Pancreas (tissue), 10 donors: ENCODE measurements around the gene SLC16A13. TPM values are rescaled to one million over a fixed set of nuclear protein-coding genes. Genes with fewer than 3 reads are reported as not detected.
"Not testable (repeated sequence)": the region's sequence is repeated elsewhere in the genome, so short reads cannot be mapped to it uniquely, and the experiment has no call there.

Source experiments
- ATAC-seq, 4 donors: fragments of 200-7000 bp; cut with Tn5 transposase; one replicate each; pipeline versions ENCODE4 v1.8.0 to v1.9.1; 2020; ENCODE audit warnings: mild to moderate bottlenecking in 4 of 4, moderate library complexity in 4 of 4
- DNase-seq, 6 donors: peaks; one replicate each; pipeline ENCODE4 v3.0.0-alpha.2; 2020
- FAIRE-seq: peaks from 2 replicates; lab custom pipeline; 2012; peaks lifted over from hg19 to GRCh38; lab: Jason Lieb, UNC
- H3K27ac ChIP-seq, 4 donors: fragments of 200-600 bp; sonication (generic); 1 replicate in 3 of 4; 2 replicates in 1 of 4; pipeline versions ENCODE4 v1.5.0 to v1.8.0; 2020
- H3K27me3 ChIP-seq, 4 donors: fragments of 200-600 bp; one replicate each; pipeline ENCODE4 v1.8.0; 2021
- H3K36me3 ChIP-seq, 3 donors: fragments of 200-600 bp; sonication (generic) in 1 of 3; one replicate each; pipeline versions ENCODE4 v1.5.0 to v1.8.0; 2020 to 2021
- H3K4me1 ChIP-seq, 3 donors: fragments of 200-600 bp; one replicate each; pipeline ENCODE4 v1.8.0; 2021
- H3K4me3 ChIP-seq, 4 donors: fragments of 200-600 bp; sonication (generic) in 2 of 4; one replicate each; pipeline versions ENCODE4 v1.5.0 to v1.8.0; 2020 to 2021
- H3K9me3 ChIP-seq, 4 donors: fragments of 200-600 bp; one replicate each; pipeline ENCODE4 v1.8.0; 2021
- WGBS, 2 donors: extraction: QIAGEN DNeasy Blood & Tissue Kit; methylation state at CpG; one replicate each; pipeline ENCODE4 v1.1.7; 2013; 5-methylcytosine and 5-hydroxymethylcytosine counted together
- intact Hi-C, 3 donors: fragments of 100-400 bp; cut with DNase I; formaldehyde crosslinking; loops; one replicate each; pipeline versions ENCODE4 v1.11.1 to v1.14.2; 2022
- polyA plus RNA-seq, 2 donors: library from polyadenylated mRNA; stranded (reverse); fragments of 200-250 nt; gene quantifications; one replicate each; pipeline ENCODE4 v1.2.3, GENCODE V29; 2013
- total RNA-seq, 6 donors: library from RNA; stranded (reverse); fragmentation: NEBNext Ultra II Directional in 4 of 6; extraction: Animal tissue kit (Norgen Biotek cat#: 25700) in 4 of 6; gene quantifications; one replicate each; pipeline versions ENCODE4 v1.2.1 to v1.2.4, GENCODE V29; 2021 to 2023
- TF ChIP-seq, protein P1 (sequence below), 4 donors: fragments of 200-600 bp; sonication (generic) in 3 of 4; IDR thresholded peaks; one replicate each; pipeline versions ENCODE4 v1.5.0 to v1.8.0; 2021; ENCODE audit warnings: antibody characterized with exemption in 4 of 4
- donor health status: healthy with polysubstance abuse.
- donor health status: DM: no; HTN: no; CAD: no; lungs with moderate emphysema.
- donor health status: DM: no; HTN: no; CAD: no.
- donor health status: control.
- donor health status: control.
- donor health status: Bipolar disorder and iron deficiency.
- donor health status: DM: yes; HTN: yes; CAD: no.
- donor health status: DM: no; HTN: no; CAD: no.
- donor health status: DM: no; HTN: no; CAD: no.
- donor health status: DM: yes; HTN: yes; CAD: no.

Gene SLC16A13
- total and polyA plus RNA-seq, 8 donors = 0.74 to 3.0 (median 1.4) TPM

DNA sequence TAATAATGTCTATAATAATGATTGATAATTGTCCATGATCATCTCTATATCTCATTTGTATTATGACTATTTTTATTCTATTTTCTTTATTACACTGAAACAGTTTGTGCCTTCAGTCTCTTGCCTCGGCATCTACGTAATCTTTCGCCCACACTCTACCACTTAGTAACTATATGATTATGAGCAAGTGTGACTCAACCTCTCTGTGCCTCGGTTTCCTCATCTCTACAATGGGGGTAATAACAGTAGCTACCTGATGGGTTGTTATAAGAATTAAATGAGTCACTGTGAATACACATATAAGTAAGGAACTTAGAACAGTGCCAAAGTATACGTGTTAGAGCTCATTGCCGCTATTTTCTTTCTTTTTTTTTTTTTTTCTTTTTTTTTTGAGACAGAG is 11.8 kb downstream of the SLC16A13 start:
- Histone ChIP-seq H3K4me1 (peaks cover 0 to 19% (median 15%) of the 10 kb centered on the region in 3 donors), H3K4me3 (no peak overlapping the region), H3K9me3 (no peaks in the 10 kb centered on the region), H3K36me3 (no peaks in the 10 kb centered on the region), H3K27me3 (peaks cover 0 to 4% (median 0%) of the 10 kb centered on the region in 4 donors), H3K27ac (no peak overlapping the region)
- 79 to 86% methylated on average over 6 of the region's 6 CpGs for WGBS, 2 donors
- TF ChIP-seq, protein P1, sequence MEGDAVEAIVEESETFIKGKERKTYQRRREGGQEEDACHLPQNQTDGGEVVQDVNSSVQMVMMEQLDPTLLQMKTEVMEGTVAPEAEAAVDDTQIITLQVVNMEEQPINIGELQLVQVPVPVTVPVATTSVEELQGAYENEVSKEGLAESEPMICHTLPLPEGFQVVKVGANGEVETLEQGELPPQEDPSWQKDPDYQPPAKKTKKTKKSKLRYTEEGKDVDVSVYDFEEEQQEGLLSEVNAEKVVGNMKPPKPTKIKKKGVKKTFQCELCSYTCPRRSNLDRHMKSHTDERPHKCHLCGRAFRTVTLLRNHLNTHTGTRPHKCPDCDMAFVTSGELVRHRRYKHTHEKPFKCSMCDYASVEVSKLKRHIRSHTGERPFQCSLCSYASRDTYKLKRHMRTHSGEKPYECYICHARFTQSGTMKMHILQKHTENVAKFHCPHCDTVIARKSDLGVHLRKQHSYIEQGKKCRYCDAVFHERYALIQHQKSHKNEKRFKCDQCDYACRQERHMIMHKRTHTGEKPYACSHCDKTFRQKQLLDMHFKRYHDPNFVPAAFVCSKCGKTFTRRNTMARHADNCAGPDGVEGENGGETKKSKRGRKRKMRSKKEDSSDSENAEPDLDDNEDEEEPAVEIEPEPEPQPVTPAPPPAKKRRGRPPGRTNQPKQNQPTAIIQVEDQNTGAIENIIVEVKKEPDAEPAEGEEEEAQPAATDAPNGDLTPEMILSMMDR (IDR thresholded peaks at IDR 0.05) = no peak
- no peak for FAIRE-seq
- ATAC-seq = no peak
- intact Hi-C loops = loop anchor here in 1 of 3 donors (10.0 kb wide), 1 partner anchor 247 kb away; the partner anchor contains the start of gene YBX2
- no peak for DNase-seq

DNA sequence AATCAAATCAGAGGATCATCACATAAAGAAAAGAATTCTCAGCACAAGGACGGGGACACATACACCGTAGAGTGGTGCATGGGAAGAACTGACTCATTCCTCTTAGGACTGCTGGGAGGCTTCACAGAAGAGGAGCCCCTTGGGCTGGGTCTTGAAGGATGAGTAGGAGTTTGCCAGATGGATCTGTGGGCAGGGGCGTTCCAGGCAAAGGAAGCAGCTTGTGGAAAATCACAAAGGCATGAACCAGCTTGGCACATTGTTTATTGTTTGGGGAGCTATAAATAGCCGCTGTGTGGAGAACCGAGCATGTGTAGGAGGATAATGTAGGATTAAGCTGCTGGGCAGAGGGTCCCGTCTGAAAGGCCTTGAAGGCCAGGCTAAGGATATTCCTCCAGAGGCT is 13.2 kb downstream of the SLC16A13 start:
- H3K36me3 ChIP-seq = no peaks in the 10 kb centered on the region
- 69 to 75% methylated on average over 6 of the region's 6 CpGs for WGBS, 2 donors
- H3K9me3 ChIP-seq = no peaks in the 10 kb centered on the region
- FAIRE-seq = no peak
- intact Hi-C loops = loop anchor here in 1 of 3 donors (10.0 kb wide), 1 partner anchor 246 kb away; the partner anchor contains the start of gene YBX2
- no peak for ATAC-seq
- TF ChIP-seq, protein P1 (IDR thresholded peaks at IDR 0.05) = no peak
- H3K27me3 ChIP-seq = no peaks in the 10 kb centered on the region
- H3K27ac ChIP-seq = no peak overlapping the region
- peaks cover 0 to 15% (median 15%) of the 10 kb centered on the region in 3 donors for H3K4me1 ChIP-seq
- DNase-seq = no peak
- H3K4me3 ChIP-seq = no peak overlapping the region

DNA sequence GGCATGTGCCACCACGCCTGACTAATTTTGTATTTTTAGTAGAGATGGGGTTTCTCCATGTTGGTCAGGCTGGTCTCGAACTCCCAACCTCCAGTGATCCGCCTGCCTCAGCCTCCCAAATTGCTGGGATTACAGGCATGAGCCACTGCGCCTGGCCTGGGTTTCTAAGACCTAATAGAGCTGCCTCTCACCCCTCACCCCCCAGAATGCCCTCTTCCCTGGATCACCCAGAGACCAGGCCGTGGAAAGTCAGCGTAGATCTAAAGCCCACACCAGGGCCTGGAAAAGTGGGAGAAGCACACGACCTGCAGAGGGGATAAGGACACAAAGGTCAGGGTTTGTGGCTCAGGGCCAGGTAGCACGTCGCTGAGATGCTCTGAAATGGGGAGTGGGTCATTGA is 14.8 kb downstream of the SLC16A13 start:
- H3K4me3 ChIP-seq, H3K27me3 ChIP-seq, H3K9me3 ChIP-seq, H3K27ac ChIP-seq, H3K4me1 ChIP-seq, FAIRE-seq, DNase-seq, ATAC-seq, H3K36me3 ChIP-seq: not testable (repeated sequence)
- intact Hi-C loops = loop anchor here (5.0 to 10.0 kb wide), 2 partner anchors 87 to 124 kb away; partner anchors contain the start of gene ASGR1 (in 1 of the 3)
- WGBS, 2 donors = 72 to 77% methylated on average over 8 to 9 of the region's 9 CpGs

DNA sequence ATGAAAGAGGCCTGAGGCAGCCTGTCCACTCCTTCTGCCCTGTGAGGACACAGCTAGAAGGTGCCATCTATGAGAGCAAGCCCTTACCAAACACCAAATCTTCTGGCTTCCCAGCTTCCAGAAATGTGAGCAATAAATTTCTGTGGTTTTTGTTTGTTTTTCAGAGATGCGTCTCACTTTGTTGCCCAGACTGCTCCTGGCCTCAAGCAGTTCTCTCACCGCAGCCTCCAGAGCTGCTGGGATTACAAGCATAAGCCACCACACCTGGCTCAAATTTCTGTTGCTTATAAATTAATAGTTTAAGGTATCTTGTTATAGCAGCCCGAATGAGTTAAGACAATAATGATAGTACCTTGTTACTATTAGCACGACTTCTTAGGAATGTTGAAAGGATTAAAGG is 20.6 kb downstream of the SLC16A13 start:
- no peak for ATAC-seq
- H3K4me3 ChIP-seq = no peak overlapping the region
- intact Hi-C loops = loop anchor here in 1 of 3 donors (10.0 kb wide), 1 partner anchor 118 kb away; the partner anchor contains the start of gene ASGR1
- TF ChIP-seq, protein P1 (IDR thresholded peaks at IDR 0.05) = no peak
- no peaks in the 10 kb centered on the region for H3K4me1 ChIP-seq
- H3K9me3 ChIP-seq = no peaks in the 10 kb centered on the region
- H3K36me3 ChIP-seq = no peaks in the 10 kb centered on the region
- H3K27me3 ChIP-seq = no peaks in the 10 kb centered on the region
- 80 to 92% methylated on average over 4 of the region's 4 CpGs for WGBS, 2 donors
- FAIRE-seq = no peak
- DNase-seq = no peak
- no peak overlapping the region for H3K27ac ChIP-seq

DNA sequence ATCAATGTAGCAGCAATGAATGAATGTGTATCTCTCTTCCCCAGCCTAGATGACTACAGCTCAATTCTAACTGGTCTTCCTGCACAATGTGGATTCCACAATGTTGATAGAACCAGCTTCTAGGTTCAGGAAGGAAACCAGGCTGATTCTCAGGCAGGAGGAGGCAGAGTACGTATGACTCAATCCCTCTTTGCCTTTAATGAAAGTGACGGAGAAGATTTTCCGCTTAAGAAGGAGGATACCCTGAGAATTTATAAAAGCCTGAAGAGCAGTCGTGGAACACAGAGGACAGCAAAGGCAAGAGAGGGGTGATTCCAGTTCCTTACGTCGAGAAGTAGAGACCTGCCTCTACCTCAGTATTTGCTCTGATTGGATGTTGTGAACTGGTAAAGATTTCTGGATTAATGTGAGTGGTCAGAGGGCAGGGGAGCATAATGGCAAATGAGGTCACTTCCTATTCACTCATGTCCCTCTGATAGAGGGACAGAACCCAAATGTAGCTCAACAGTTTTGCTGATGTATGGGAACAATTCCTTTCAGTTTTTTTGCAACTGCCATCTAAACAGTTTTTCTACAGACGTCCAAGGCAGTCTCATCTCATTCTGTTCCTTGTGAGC is 23.1 kb downstream of the SLC16A13 start:
- H3K27me3 ChIP-seq = no peaks in the 10 kb centered on the region
- ATAC-seq = no peak
- intact Hi-C loops = loop anchor here in 1 of 3 donors (10.0 kb wide), 1 partner anchor 116 kb away; the partner anchor contains the start of gene ASGR1
- no peaks in the 10 kb centered on the region for H3K36me3 ChIP-seq
- no peak for FAIRE-seq
- 54 to 63% methylated on average over 7 of the region's 7 CpGs for WGBS, 2 donors
- H3K4me1 ChIP-seq = no peaks in the 10 kb centered on the region
- H3K27ac ChIP-seq = no peak overlapping the region
- TF ChIP-seq, protein P1 (IDR thresholded peaks at IDR 0.05) = no peak
- H3K4me3 ChIP-seq = no peak overlapping the region
- DNase-seq = no peak
- no peaks in the 10 kb centered on the region for H3K9me3 ChIP-seq
